DMS79 treated with DMSO at 0.1 percent for 48 hours (cell line): ENCODE data around the gene MEDAG.

Experiments used
- DNase-seq: peaks from one replicate; lab custom pipeline; 2025; lab: John Stamatoyannopoulos, UW

Gene MEDAG

GRCh38 chr13:30905932-30906383 lies at the start of gene MEDAG:
Gene MEDAG (plus strand): TSS chr13:30906271. CDS start chr13:30906516, 245 bp downstream.
- no peak for DNase-seq

DNA sequence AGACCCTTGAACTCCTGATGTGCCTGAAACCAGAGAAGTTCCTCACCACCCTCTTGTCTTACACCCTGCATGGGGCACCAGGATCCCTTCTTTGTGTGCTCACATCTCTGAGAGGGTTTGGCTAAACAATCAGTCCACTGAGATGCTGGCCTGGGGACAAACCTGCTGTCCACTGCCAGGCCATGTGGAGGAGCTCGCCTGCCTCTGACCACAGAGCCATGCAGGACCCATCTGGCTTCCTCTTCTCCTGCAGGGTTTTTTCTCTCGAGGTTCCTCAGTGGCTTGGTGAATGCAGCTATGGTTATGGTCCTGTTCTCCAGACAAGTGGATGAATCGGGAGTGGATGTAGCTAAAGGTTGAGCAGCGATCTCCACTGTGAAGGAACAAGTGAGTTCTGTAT lies 49.1 kb upstream of the MEDAG start:
- DNase-seq: no peak

DNA sequence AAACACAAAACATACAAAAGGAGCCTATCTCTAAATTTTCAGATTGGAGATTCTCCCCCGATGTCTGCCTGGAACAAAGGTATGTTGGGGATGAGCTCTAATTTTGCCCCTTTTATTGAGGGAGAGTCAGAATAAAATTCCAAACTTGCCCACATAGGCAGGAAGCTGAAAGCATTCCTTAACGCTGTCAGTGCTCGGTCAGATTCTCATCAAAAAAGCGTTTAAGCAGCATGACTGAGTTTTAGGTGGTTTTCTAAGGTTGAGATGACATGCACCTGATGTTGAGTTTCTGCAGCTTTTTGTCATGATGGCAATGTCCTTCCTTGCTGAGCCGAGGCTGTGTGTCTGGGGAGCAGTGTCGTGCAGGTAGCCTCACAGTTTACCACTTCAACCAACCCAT lies 48.4 kb upstream of the MEDAG start:
- no peak for DNase-seq

DNA sequence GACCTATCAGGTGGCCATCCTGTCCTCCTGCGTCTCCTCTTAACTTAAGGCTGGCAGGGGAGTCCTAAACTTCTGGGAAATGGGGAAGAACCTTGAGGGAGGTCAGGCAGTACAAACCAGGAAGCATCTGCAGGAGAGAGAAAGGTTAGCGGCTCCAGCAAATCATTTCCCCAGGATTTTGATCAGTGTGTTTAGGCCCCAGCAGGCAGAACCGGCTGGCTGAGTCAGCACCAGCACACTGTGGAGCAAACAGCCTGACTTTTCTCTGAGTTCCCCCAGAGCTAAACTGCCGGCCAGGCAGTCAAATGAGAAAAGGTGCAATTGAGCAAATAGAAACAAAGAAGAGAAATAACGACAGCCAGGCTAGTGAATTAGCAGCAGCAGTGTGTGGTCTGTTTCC lies 46.7 kb upstream of the MEDAG start:
- no peak for DNase-seq

DNA sequence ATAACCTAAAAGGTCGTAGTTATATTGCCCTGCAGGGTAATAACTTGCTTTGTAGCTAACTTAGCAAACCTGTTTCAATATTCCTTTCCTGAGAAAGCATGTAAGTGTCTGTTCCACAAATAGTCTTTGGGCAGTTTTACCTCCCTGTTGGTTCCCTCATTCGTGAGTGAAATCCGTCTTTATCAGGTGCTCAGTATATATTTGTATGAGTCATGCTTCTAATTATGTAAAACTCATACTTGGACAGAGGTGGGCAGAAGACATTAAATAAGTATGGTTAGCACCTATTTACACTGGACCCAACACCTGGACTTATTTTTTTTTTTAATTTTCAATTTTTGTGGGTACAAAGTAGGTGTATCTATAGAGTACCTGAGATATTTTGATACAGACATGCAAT lies 44.9 kb upstream of the MEDAG start:
- no peak for DNase-seq

GRCh38 chr13:30861836-30862467 lies 44.1 kb upstream of the MEDAG start:
- no peak for DNase-seq

DNA sequence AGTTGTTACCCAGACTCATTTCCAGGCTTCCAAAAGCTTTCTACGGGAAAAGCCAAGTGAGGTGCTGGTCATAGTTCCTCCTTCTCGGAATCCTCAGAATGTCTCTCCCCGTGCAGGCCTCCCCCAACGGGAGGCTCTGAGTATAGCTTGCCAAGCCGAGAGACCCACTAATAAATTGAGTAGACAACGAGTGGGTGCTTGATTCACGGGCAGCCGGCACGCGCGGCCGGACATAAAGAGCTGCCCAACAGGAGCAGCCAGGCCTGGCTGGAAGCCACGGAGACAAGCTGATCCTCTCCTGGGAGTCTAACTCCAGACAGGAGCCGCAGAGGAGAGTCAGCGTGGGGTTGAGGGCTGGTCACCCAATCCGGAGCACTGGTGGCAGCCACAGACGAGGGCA lies 43.4 kb upstream of the MEDAG start:
- peak; percentile 6 for DNase-seq

- DNase-seq: no peak
These were observed 42.8 kb upstream of the MEDAG start for GRCh38 chr13:30863231-30863630.

- no peak for DNase-seq
These were observed 42.3 kb upstream of the MEDAG start for GRCh38 chr13:30863796-30864195.

DNA sequence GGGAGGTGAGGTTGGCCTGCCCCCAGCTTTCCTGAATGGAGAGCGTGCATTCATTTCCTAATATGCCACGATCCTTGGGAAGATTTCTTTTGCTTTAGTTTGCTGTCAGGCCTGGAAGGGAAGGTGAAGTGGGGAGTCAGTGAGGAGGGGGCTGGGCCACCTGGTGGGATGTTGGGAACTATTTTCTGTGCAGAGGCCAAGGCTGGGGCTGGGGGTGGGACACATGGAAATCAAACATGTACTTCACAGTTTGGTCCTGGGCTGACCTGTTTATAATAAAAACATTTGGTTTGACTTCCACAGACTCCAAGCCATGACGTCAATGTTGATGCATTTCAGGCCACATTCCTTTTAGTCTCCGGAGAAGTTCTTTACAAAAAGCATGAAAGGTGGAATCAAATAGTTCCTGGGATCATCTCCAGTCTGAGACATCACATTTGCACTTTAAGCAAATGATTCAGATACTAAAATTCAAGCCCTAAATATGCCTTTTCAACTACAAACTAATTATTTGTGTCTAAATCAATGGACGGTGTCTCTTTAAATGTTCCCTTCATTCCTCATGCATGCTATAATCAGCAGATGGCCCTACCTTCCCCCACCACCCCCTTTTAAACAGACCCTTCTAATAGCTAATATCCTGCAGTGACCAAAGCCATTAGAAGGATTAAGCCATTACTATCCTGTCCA lies 41.5 kb upstream of the MEDAG start:
- no peak for DNase-seq

- peak; percentile 66 for DNase-seq
These were observed 40.7 kb upstream of the MEDAG start for GRCh38 chr13:30865123-30866049.

GRCh38 chr13:30866677-30867076 lies 39.4 kb upstream of the MEDAG start:
- peak; percentile 4 for DNase-seq

DNA sequence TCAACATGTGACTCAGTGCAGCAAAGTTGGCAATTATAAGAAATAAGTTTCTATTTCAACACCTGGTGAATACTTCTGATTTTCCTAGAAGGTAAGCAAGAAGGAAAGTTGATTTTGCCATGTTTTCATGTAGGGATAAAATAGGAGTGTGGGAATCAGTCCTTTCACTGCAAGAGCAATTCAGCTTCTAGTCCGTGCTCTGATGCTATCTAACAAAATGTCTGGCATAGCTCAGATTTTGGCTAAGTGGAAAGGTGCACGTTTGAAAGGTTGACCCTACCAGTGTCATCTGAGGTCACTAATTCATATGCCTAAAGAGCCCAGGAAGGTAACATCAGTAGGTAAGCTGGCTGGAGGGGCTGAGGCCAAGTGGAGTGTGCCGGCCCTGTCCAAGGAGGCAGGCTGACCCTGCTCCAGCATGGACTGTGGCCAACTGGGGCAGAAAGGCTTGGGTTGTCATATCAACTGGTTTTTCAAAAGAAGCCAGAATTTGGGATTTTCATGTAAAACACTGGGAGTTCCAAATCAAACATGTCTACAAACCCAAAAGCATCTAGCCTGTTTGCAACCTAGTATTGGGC lies 38.9 kb upstream of the MEDAG start:
- no peak for DNase-seq

- no peak for DNase-seq
These were observed 37.1 kb upstream of the MEDAG start for GRCh38 chr13:30868799-30869470.

DNA sequence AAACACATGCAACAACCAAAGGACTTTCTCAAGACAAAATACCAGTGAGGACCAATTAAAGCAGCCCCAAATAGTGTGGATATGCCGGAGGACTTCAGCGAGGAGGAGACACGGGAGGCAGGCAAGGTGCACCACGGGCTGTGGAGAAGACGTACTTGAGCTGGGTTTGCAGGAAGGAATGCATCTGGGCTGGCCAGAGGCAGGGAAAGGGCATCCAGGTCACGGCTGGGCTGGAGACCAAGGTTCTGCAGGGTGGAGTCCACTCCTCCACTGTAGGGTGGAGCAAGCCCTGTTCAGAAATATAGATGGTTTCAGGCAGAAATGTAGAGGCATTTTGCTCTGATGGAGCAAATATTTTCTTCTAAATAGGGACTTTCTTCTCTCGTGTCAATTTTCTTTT lies 36.6 kb upstream of the MEDAG start:
- no peak for DNase-seq

- no peak for DNase-seq
These were observed 35.8 kb upstream of the MEDAG start for GRCh38 chr13:30870049-30870884.

GRCh38 chr13:30870916-30871587 lies 35.0 kb upstream of the MEDAG start:
- DNase-seq: no peak

GRCh38 chr13:30871588-30872275 lies 34.3 kb upstream of the MEDAG start:
- no peak for DNase-seq

DNA sequence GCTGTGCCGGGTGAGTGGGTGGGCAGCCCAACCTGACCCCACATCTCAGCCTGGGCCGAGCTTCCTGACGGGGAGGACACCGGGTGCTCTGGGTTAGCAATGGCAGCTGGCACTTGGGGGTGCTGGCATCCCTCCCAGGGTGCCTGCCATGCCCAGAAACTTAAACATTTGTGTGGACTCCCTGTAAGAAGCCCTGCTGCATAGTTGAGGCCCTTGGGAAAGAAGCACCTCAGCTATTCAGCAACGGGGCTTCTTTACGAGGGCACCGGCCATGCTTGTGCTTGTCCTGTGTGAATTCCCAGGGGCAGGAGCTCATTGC lies 33.8 kb upstream of the MEDAG start:
- DNase-seq: no peak
